GM18868 (cell line): ENCODE results near the gene TTC9B.

Experiments used
- ATAC-seq: cut with Tn5 transposase; IDR thresholded peaks from one replicate; pipeline ENCODE4 v1.9.1; 2021; ENCODE audit warnings: mild to moderate bottlenecking, moderate library complexity; ENCODE audit not compliant: unreplicated experiment

TTC9B gene

GRCh38 chr19:40217934-40218890 lies at the start of gene TTC9B:
TSS of gene TTC9B (minus strand) at chr19:40218384. CDS start at chr19:40218381, 3 bp downstream.
- ATAC-seq, result no peak

- ATAC-seq, result no peak
Observed at GRCh38 chr19:40267601-40267997, 49.4 kb upstream of the TTC9B start.

DNA sequence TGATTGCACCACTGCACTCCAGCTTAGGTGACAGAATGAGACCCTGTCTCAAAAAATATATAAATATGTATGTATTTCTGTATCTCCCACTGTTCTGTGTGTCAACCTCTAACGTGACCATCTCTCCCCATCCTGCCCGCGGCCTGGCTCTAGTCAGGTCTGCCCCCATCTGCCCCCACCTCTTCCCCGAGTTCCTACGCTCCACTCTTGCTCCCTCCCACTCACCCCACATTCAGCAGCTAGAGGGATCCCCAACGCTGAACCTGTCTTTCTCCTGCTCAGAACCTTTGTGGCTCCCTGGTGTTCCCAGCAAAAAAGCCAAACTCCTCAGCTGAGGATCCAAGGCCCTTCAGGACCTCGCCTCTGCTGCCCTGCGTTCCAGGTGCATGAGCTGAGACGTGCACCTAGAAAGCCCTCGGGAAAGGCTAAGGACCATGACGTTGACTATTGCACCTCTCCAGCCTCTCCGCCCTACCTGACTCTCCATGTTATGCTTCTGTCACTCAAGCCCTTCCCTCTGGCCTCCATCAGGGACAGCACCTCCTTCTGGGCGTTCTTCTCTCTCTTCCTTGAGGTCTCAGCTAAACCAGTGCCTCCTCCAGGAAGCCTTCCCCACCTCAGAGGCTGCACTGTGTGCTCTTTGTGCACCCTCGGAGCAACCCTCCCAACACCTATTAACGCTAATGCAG lies 48.9 kb upstream of the TTC9B start:
- ATAC-seq, result no peak

GRCh38 chr19:40266119-40266518 lies 47.9 kb upstream of the TTC9B start:
- no peak for ATAC-seq

- no peak for ATAC-seq
Observed at GRCh38 chr19:40265763-40266099, 47.5 kb upstream of the TTC9B start.

GRCh38 chr19:40265055-40265762 lies 47.0 kb upstream of the TTC9B start:
- no peak for ATAC-seq

GRCh38 chr19:40264314-40265054 lies 46.3 kb upstream of the TTC9B start:
- ATAC-seq, result no peak

- no peak for ATAC-seq
Observed at GRCh38 chr19:40263440-40264313, 45.5 kb upstream of the TTC9B start.

DNA sequence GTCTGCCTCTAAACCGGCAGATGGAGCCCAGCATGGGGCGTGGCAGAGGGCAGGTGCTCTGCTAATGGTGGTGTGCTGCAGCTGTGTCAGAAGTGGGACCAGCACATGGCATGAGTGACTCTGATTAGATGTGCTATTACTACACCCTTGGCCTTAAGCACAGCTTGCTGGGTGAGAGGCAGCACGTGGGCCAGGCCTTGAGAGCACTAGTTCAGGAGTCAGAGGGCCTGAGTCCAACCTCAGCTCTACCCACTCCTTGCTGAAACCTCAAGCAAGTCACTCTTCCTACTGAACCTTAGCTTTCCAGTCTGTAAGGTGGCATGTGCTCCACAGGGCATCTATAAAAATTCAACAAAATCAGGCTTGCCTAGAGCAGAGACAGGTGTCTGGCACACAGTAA lies 44.2 kb upstream of the TTC9B start:
- no peak for ATAC-seq

GRCh38 chr19:40261631-40262030 lies 43.4 kb upstream of the TTC9B start:
- no peak for ATAC-seq

DNA sequence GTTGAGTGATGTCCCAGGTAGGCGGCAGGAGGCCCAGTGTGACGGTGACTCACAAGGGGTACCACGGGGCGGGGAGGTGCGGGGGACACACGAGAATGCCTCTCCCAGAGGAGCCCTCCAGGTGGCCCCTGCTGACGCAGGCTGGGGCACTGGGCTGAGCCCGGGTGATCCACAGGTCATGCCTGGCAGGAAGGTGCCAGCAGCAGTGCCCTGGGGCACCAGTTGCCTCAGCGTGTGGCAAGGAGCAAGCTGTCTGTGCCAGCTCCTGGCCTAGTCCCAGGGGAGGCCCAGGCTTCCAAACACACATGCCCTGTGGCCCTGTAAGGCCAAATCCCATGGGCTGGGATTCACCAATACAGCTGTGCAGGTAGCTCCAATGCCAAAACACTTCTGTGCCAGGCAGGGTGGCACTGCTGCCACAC lies 38.9 kb upstream of the TTC9B start:
- no peak for ATAC-seq

DNA sequence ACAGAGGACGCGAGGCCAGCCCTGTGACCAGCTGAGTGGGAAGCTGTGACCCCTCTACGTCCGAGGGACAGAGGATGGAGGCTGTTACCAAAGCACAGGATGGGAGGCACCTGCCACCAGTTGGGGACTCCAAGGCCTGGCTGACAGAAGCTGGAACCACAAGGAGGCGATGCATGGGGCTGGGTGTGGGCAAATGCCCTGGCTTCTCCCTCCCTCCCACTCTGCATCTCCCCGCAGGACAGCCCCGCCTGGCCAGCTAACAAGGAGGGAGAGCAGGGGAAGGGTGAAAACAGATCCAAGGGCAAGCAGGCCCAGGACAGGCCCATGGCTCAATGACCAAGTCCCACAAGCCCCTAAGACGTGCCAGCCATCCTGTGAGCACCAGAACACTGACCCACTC lies 38.3 kb upstream of the TTC9B start:
- ATAC-seq, result no peak

DNA sequence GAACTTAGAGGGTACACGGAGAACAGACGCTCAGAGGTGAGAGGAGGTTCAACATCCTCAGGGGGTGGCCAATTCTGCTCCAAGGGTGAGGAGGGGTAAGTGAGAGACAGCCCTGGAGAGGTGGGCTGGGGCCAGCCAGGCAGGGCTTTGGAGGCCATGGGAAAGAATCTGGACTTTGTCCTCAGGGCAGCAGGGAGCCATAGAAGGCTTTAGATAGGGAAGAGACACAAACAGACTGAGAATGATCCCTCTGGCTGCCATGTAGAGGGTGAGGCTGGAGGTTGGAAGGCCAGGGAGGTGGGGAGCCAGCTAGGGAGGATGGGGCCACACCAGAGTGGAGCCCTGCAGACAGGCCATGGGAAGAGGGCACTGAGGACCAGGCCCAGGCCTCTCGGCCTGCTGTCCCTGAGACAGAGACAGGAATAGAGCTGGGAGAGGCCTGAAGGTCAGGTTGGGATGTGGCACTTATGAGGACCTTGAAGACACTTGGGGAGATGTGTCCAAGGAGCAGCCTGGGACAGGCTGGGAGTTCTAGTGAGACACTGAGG lies 37.5 kb upstream of the TTC9B start:
- ATAC-seq, result no peak

DNA sequence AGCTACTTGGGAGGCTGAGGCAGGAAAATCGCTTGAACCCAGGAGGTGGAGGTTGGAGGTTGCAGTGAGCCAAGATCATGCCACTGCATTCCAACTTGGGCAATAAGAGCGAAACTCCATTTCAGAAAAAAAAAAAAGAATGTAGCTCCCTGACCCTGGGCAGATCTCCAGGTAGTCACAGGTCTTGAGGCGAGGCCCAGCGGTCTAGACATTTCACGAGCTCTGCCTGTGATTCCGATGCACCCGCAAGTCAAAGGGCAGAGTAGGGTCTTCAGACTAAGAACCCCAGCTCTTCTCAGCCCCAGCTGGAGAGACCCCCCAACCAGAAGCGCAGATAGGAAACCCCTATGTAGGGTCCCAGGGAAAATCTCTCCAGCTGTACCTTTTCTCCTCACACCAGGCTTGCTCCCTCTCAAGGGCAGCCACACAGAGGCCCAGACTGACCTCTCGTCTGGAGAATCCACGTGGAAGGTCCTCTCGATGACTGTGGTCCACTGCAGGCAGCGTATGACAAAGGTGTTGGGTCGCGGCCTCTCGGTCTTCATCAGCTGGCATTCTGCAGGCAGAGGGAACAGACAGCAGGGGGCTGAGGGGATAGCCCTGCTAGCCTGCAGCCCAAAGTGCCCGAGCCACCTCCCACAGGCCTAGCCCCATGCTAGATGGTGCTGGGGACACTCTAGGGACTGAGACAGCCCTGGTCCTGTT lies 36.7 kb upstream of the TTC9B start:
- no peak for ATAC-seq

DNA sequence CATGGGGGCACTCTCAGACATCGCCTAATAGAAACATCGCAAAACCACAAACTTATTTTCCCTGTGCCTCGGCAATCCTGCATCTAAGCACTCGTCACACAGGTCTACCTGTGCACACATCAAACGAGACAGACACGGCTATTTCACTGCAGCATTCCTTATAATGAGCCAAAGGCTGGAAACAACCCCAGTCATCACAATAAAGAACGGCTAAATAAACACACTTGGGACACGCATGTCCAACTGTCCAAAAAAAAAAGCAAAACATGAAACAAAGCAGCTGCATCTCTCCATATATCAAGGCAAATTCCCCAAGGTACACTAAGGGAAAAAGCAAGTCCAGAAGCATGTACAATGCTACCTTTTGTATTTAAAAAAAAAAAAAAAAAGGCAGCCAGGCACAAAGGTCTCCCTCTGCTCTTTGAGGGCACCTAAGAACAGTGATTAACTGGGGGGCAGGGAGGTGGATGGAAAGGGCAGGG lies 35.5 kb upstream of the TTC9B start:
- ATAC-seq, result no peak

DNA sequence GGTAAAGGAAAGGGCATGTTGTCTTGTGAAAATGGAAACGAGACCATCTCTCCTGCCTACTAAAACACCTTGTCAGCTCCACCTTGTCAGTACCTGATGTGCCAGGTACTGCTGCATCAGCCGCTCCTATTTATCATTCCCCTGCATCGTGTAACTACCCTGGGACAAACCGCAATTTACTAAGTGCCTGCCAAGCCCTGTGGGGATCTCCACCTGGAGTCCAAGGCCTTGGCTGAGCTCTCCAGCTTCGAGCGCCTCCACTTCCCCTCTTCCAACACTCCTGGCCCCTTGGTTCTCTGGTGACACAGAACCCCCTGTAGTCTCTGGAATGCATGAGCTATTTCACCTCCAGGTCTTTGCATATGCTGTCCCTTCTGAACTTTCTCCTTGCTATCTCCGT lies 34.2 kb upstream of the TTC9B start:
- no peak for ATAC-seq

- ATAC-seq, result no peak
Observed at GRCh38 chr19:40251991-40252390, 33.8 kb upstream of the TTC9B start.

DNA sequence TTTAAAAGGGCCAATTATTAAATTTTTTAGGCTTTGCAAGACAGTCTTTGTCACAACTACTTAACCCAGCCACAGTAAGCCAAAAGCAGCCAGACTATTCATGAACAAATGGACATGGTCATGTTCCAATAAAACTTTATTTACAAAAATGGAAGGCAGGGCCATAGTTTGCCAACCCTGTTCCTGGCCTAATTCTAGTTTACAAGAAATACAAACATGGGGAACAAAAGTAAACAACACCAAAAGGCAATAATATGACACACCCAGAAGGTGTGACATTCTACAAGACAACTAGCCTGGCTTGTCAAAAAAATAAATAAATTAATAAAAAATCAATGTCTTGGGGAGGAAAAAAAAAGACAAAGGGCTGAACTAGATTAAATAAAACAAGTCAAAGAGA lies 33.1 kb upstream of the TTC9B start:
- ATAC-seq, result no peak

DNA sequence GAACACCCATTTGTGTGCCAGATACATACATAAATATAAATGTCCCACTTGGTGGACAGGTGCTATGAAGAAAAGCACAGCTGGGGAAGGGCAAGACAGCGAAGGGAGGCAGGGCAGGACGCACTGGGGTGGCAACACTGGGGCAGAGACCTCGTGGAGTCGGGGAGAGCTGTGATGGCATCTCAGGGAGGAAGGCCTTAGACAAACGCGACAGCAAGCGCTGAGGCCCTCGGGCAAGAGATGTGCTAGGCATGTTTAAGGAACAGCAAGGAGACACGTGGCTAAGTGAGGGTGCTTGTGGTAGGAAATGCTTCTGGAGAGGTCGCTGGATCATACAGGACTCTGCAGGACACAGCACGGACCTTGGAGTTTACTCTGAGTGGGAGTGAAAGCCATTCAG lies 31.6 kb upstream of the TTC9B start:
- no peak for ATAC-seq
